PC-3 (cell line): Measurements from ENCODE around the gene PKD1L1. TPM values are rescaled to one million over a fixed set of nuclear protein-coding genes. Genes with fewer than 3 reads are reported as not detected.
A peak's percentile ranks its signal among the peaks of the same experiment; 100 is the strongest.

ENCODE experiments used
- ATAC-seq: fragments of 200-7000 bp; cut with Tn5 transposase; 2 replicates; pipeline ENCODE4 v1.9.1; 2020; ENCODE audit warnings: mild to moderate bottlenecking, moderate library complexity
- BruUV-seq: library from RNA; stranded (reverse); fragments of 400-500 nt; replicated peaks from 2 replicates; lab custom pipeline; 2021; lab: Mats Ljungman, UMichigan
- CTCF ChIA-PET: fragments of 300-600 bp; sonication (Branson Sonifier 250); formaldehyde crosslinking; loops from one replicate; lab custom pipeline; 2022; ENCODE audit warnings: antibody characterized with exemption; lab: Charles Lee
- POLR2A ChIA-PET: fragments of 300-600 bp; sonication (Branson Sonifier 250); formaldehyde crosslinking; loops from one replicate; lab custom pipeline; 2022; ENCODE audit warnings: antibody characterized with exemption; ENCODE audit not compliant: unreplicated experiment; lab: Charles Lee
- DNase-seq: peaks from one replicate; pipeline ENCODE4 v3.0.0-alpha.2; 2015
- H2AFZ ChIP-seq: fragments of 300-600 bp; sonication (generic); 2 replicates; pipeline ENCODE4 v1.6.0; 2016; ENCODE audit warnings: antibody characterized with exemption, low read length
- H3F3A ChIP-seq: fragments of 300-600 bp; sonication (generic); one replicate; pipeline ENCODE4 v1.6.0; 2017; ENCODE audit warnings: antibody characterized with exemption, low read length, control low read depth, mild to moderate bottlenecking; ENCODE audit not compliant: unreplicated experiment
- H3K27ac ChIP-seq: fragments of 300-600 bp; sonication (generic); 2 replicates; pipeline ENCODE4 v1.5.1; 2016; ENCODE audit warnings: mild to moderate bottlenecking, low read length
- H3K27me3 ChIP-seq: fragments of 300-600 bp; sonication (generic); 2 replicates; pipeline ENCODE4 v1.6.1; 2016; ENCODE audit warnings: low read length, mixed read lengths
- H3K36me3 ChIP-seq: fragments of 300-600 bp; sonication (generic); 2 replicates; pipeline ENCODE4 v1.6.1; 2016; ENCODE audit warnings: low read depth, mixed run types, low read length, mixed read lengths
- H3K4me1 ChIP-seq: fragments of 300-600 bp; sonication (generic); 2 replicates; pipeline ENCODE4 v1.5.1; 2016; ENCODE audit warnings: low read length; ENCODE audit not compliant: insufficient read depth
- H3K4me2 ChIP-seq: fragments of 300-600 bp; sonication (generic); 2 replicates; pipeline ENCODE4 v1.6.0; 2016; ENCODE audit warnings: low read length
- H3K4me3 ChIP-seq: fragments of 300-600 bp; sonication (generic); 2 replicates; pipeline ENCODE4 v1.5.1; 2016; ENCODE audit warnings: mild to moderate bottlenecking, low read length, mixed read lengths
- H3K79me2 ChIP-seq: fragments of 300-600 bp; sonication (generic); 2 replicates; pipeline ENCODE4 v1.6.1; 2017; ENCODE audit warnings: low read length, mixed read lengths
- H3K9ac ChIP-seq: fragments of 300-600 bp; sonication (generic); 2 replicates; pipeline ENCODE4 v1.6.0; 2016; ENCODE audit warnings: mild to moderate bottlenecking, low read length
- H3K9me2 ChIP-seq: fragments of 300-600 bp; sonication (generic); replicated peaks from 2 replicates; pipeline ENCODE4 v1.6.1; 2016; ENCODE audit warnings: mixed run types, low read length, mixed read lengths
- H3K9me3 ChIP-seq: fragments of 300-600 bp; sonication (generic); 2 replicates; pipeline ENCODE4 v1.6.1; 2016; ENCODE audit warnings: low read length, mixed read lengths
- H4K20me1 ChIP-seq: fragments of 300-600 bp; sonication (generic); 2 replicates; pipeline ENCODE4 v1.6.1; 2016; ENCODE audit warnings: low read length, mixed read lengths
- EZH2 ChIP-seq: fragments of 300-600 bp; sonication (generic); IDR thresholded peaks from one replicate; pipeline ENCODE4 v1.6.1; 2017; ENCODE audit warnings: antibody characterized with exemption, mild to moderate bottlenecking, low read length; ENCODE audit not compliant: unreplicated experiment
- EZH2phosphoT487 ChIP-seq: fragments of 300-600 bp; sonication (generic); IDR thresholded peaks from 2 replicates; pipeline ENCODE4 v1.6.1; 2018; ENCODE audit warnings: mild to moderate bottlenecking, antibody characterized with exemption, low read length, borderline replicate concordance
- intact Hi-C: fragments of 100-400 bp; cut with micrococcal nuclease; formaldehyde crosslinking; loops from 2 replicates; pipeline ENCODE4 v1.9.0; 2023
- total RNA-seq: library from RNA; depleted of rRNA; stranded (reverse); fragments of >200 nt; gene quantifications from 2 replicates; pipeline ENCODE4 v1.2.3, GENCODE V29; 2014
- TF ChIP-seq, protein P1 (sequence below): fragments of 300-600 bp; sonication (generic); conservative IDR thresholded peaks from 2 replicates; pipeline ENCODE4 v1.5.1; 2017; ENCODE audit warnings: antibody characterized with exemption, low read depth, mild to moderate bottlenecking, low read length

Gene PKD1L1
- total RNA-seq, 1 experiment from 2014 or later: 0.04 TPM

GRCh38 chr7:47785923-47786556 is 162.2 kb downstream of the PKD1L1 start:
- peak overlapping the region; percentile 75 for H3K4me2 ChIP-seq
- ChIA-PET POLR2A (interaction anchor here (1.1 kb wide), 2 partner anchors 23 to 184 kb away, joined by 3 to 4 read pairs; no protein-coding TSS in a partner anchor), CTCF (interaction anchor here (0.7 to 1.2 kb wide), 3 partner anchors 27 to 207 kb away, joined by 3 read pairs; no protein-coding TSS in a partner anchor)
- H3K36me3 ChIP-seq: no peaks in the 10 kb centered on the region
- peak overlapping the region; percentile 60 for H3K9ac ChIP-seq
- peaks cover 60% of the 10 kb centered on the region for H3K4me1 ChIP-seq
- H3K4me3 ChIP-seq: peak overlapping the region; percentile 1; the same call in 1 of the 2 replicates
- no peaks in the 10 kb centered on the region for H4K20me1 ChIP-seq
- H3K27ac ChIP-seq: peak overlapping the region; percentile 95
- no peak for DNase-seq
- H2AFZ ChIP-seq: no peak overlapping the region
- H3F3A ChIP-seq: peaks cover 14% of the 10 kb centered on the region
- no peak for TF ChIP-seq EZH2phosphoT487
- no peak for TF ChIP-seq EZH2
- TF ChIP-seq, protein P1, sequence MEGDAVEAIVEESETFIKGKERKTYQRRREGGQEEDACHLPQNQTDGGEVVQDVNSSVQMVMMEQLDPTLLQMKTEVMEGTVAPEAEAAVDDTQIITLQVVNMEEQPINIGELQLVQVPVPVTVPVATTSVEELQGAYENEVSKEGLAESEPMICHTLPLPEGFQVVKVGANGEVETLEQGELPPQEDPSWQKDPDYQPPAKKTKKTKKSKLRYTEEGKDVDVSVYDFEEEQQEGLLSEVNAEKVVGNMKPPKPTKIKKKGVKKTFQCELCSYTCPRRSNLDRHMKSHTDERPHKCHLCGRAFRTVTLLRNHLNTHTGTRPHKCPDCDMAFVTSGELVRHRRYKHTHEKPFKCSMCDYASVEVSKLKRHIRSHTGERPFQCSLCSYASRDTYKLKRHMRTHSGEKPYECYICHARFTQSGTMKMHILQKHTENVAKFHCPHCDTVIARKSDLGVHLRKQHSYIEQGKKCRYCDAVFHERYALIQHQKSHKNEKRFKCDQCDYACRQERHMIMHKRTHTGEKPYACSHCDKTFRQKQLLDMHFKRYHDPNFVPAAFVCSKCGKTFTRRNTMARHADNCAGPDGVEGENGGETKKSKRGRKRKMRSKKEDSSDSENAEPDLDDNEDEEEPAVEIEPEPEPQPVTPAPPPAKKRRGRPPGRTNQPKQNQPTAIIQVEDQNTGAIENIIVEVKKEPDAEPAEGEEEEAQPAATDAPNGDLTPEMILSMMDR: no peak
- H3K9me3 ChIP-seq: no peaks in the 10 kb centered on the region
- no peaks in the 10 kb centered on the region for H3K27me3 ChIP-seq
- intact Hi-C loops: loop anchor here (2.0 kb wide), 1 partner anchor 207 kb away; no protein-coding TSS in a partner anchor
- BruUV-seq: TSS peak; percentile 92
- no peaks in the 10 kb centered on the region for H3K79me2 ChIP-seq
- peak; percentile 0; the same call in 1 of the 2 replicates for ATAC-seq
- H3K9me2 ChIP-seq: no peaks in the 10 kb centered on the region

DNA sequence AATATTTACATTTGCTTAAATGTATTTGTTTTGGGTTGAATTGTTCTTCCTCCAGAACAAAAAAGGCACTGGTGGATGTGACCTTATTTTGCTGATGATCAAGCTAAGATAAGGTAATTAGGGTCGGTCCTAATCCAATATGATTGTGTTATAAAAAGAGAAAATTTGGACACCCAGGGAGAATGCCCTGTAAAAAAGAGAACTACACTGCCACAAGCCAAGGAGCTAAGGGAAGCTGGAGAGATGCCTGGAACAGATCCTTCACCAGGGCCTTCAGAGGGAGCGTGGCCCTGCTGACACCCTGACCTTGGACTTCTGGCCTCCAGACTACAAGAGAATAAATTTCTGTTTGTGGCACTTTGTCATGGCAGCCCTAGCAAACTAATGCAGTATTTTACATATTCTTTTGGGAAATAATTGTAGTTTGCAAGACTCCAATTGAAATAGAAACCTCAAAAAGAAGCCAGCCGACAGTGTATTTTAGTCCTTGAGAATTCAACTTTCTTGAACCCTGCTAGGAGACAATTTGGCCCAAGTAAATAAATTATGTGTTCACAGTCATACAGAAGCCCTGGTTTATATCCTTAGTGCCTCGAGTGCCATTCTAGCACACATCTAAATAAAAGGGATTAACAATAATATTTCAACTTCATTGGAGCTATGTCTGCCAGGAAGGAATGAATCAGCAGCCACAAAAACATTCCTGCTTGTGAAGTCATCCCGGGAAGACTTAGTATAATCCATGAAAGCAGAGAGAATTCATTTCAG is 164.6 kb downstream of the PKD1L1 start:
- ATAC-seq: peak; percentile 54
- Histone ChIP-seq H2AFZ (no peak overlapping the region), H3K9me3 (no peaks in the 10 kb centered on the region), H3K9ac (peak overlapping the region; percentile 45), H3K36me3 (no peaks in the 10 kb centered on the region), H4K20me1 (no peaks in the 10 kb centered on the region), H3K4me2 (peak overlapping the region; percentile 67), H3K27ac (peak overlapping the region; percentile 95), H3K4me1 (peaks cover 62% of the 10 kb centered on the region), H3F3A (peaks cover 14% of the 10 kb centered on the region), H3K4me3 (peak overlapping the region; percentile 12; the same call in 1 of the 2 replicates), H3K79me2 (no peaks in the 10 kb centered on the region), H3K9me2 (no peaks in the 10 kb centered on the region), H3K27me3 (no peaks in the 10 kb centered on the region)
- no TSS peak for BruUV-seq
- no peak for TF ChIP-seq EZH2phosphoT487
- ChIA-PET CTCF (interaction anchor here (0.6 kb wide), 1 partner anchor 89 kb away, joined by 3 read pairs; no protein-coding TSS in a partner anchor), POLR2A (interaction anchor here (0.6 to 1.0 kb wide), 3 partner anchors 183 to 306 kb away, joined by 3 to 8 read pairs (median 4); no protein-coding TSS in a partner anchor)
- intact Hi-C loops: loop anchor here (1.0 to 5.0 kb wide), 3 partner anchors 20 to 178 kb away; no protein-coding TSS in a partner anchor
- DNase-seq: peak; percentile 93

GRCh38 chr7:47782792-47783191 is 165.5 kb downstream of the PKD1L1 start:
- Histone ChIP-seq H3K4me1 (peaks cover 69% of the 10 kb centered on the region), H3K9me2 (no peaks in the 10 kb centered on the region), H3K9ac (no peak overlapping the region), H2AFZ (no peak overlapping the region), H3K36me3 (no peaks in the 10 kb centered on the region), H3F3A (peaks cover 14% of the 10 kb centered on the region), H3K79me2 (no peaks in the 10 kb centered on the region), H3K27me3 (no peaks in the 10 kb centered on the region), H3K27ac (peak overlapping the region; percentile 55), H4K20me1 (no peaks in the 10 kb centered on the region), H3K9me3 (no peaks in the 10 kb centered on the region), H3K4me2 (peak overlapping the region; percentile 67), H3K4me3 (no peak overlapping the region)
- intact Hi-C loops: loop anchor here (5.0 kb wide), 1 partner anchor 115 kb away; no protein-coding TSS in a partner anchor
- ATAC-seq (no peak), DNase-seq (peak; percentile 70)
- POLR2A ChIA-PET: no interaction called here
- TF ChIP-seq EZH2phosphoT487 (no peak), EZH2 (no peak)
- TF ChIP-seq, protein P1: no peak
- CTCF ChIA-PET: no interaction called here
- BruUV-seq: no TSS peak
